AG08396 (cell line): Measurements from ENCODE around the gene TNS3.

ENCODE experiments used
- DNase-seq: peaks from one replicate; pipeline ENCODE4 v3.0.0; 2012; ENCODE audit warnings: low spot score, mixed read lengths

Gene TNS3

GRCh38 chr7:47226696-47227095 is 355.2 kb downstream of the TNS3 start:
- DNase-seq: no peak

- no peak for DNase-seq
These were observed 356.4 kb downstream of the TNS3 start for GRCh38 chr7:47225387-47226131.
